ENCODE results near the gene RAD51B.

The RAD51B gene

DNA sequence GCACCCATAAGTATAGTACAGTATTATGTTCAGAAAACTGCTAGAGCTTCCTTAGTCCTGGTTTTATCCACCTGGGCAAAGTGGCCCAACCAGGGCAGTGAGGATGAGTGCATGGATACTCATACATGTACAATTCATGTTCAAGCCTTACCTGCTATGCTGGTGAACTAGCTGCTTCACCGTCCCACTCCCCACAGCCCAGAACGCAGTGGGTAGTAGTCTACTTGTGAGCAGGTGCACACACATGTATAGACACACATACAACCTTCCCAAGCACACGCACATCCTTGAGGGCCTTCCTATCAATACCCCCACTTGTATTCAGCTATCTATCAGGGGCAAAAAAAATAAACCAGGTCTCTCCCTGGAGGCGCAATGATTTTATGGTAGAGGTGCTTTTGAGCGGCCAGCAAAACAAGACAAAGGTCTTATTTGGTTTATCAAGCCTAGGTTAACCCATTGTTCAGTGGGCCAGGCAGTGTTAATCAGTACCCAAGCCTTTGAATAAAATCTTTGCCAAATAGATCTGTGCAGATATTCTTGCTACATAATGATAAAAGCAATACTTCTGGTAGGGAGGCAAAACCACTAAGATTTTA is 903.5 kb downstream of the RAD51B start:
- DNase-seq (ENCODE audit: insufficient read length), result no peak
- FAIRE-seq, result no peak
- TF ChIP-seq TAF1 (IDR thresholded peaks at IDR 0.05; ENCODE audit: borderline replicate concordance, low read depth, low read length) (no peak), POLR2AphosphoS5 (IDR thresholded peaks at IDR 0.05; ENCODE audit: low read depth, low read length) (no peak), POLR2A (IDR thresholded peaks at IDR 0.05; ENCODE audit: low read depth, low read length) (no peak)

DNA sequence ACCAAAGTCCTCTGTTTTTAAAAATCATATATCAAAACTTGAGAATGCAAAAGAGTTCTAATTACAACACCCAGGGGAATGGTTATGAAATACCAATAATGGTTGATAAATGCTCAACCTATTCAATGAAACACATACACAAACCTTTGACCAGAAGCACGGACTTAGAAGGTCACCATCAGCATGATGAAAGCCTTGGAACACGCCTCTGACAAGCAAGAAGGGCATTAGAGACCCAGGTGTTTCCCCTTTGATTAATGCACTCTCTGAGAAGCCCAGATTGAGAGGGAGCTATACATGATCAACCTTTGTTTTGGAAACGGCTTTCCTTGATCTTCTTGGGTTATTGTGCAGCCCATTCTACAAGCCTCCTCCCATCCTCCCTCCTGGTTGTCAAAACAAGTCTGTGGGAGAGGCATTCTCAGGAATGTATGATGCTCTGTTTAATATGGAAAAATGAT is 904.3 kb downstream of the RAD51B start:
- FAIRE-seq, result no peak
- DNase-seq (ENCODE audit: insufficient read length), result no peak
- TF ChIP-seq POLR2AphosphoS5 (IDR thresholded peaks at IDR 0.05; ENCODE audit: low read depth, low read length) (no peak), TAF1 (IDR thresholded peaks at IDR 0.05; ENCODE audit: borderline replicate concordance, low read depth, low read length) (no peak), POLR2A (IDR thresholded peaks at IDR 0.05; ENCODE audit: low read depth, low read length) (no peak)

DNA sequence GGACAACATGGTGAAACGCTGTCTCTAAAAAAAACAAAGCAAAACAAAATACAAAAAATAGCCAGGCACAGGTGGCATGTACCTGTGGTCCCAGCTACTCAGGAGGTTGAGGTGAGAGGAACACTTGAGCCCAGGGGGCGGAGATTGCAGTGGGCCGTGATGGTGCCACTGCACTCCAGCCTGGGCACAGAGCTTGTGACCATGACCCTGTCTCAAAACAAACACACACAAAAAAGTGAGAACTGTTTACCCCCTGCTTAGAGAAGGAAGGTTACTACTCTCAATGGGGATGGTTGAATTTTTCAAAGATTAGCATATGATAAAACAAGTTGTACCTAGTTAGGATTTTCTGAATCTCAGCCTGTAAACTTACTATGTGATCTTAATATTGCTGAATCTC is 905.3 kb downstream of the RAD51B start:
- DNase-seq (ENCODE audit: insufficient read length) (no peak), FAIRE-seq (no peak)
- TF ChIP-seq POLR2AphosphoS5 (IDR thresholded peaks at IDR 0.05; ENCODE audit: low read depth, low read length), result no peak
- TF ChIP-seq POLR2A (IDR thresholded peaks at IDR 0.05; ENCODE audit: low read depth, low read length), result no peak
- no peak for TF ChIP-seq TAF1 (IDR thresholded peaks at IDR 0.05; ENCODE audit: borderline replicate concordance, low read depth, low read length)

DNA sequence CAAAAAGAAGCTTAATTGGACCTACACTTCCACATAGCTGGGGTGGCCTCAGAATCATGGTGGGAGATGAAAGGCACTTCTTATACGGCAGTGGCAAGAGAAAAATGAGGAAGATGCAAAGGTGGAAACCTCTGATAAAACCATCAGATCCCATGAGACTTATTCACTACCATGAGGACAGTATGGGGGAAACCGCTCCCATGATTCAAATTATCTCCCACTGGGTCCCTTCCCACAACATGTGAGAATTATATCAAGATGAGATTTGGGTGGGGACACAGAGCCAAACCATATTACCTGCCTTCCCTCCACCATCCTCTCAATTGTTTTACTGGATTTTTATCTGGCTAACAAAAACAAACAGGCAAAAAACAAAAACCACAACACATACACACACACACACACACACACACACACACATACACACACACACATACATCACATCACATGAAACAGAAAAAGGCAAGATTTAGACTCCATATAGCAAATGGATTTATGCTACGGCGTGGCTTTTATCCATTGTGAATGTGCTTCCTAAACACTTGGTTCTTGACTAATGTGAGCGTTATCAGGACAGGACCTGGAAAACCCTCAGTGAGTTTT is 906.6 kb downstream of the RAD51B start:
- no peak for TF ChIP-seq POLR2AphosphoS5 (IDR thresholded peaks at IDR 0.05; ENCODE audit: low read depth, low read length)
- no peak for TF ChIP-seq TAF1 (IDR thresholded peaks at IDR 0.05; ENCODE audit: borderline replicate concordance, low read depth, low read length)
- no peak for TF ChIP-seq POLR2A (IDR thresholded peaks at IDR 0.05; ENCODE audit: low read depth, low read length)
- FAIRE-seq, result no peak

DNA sequence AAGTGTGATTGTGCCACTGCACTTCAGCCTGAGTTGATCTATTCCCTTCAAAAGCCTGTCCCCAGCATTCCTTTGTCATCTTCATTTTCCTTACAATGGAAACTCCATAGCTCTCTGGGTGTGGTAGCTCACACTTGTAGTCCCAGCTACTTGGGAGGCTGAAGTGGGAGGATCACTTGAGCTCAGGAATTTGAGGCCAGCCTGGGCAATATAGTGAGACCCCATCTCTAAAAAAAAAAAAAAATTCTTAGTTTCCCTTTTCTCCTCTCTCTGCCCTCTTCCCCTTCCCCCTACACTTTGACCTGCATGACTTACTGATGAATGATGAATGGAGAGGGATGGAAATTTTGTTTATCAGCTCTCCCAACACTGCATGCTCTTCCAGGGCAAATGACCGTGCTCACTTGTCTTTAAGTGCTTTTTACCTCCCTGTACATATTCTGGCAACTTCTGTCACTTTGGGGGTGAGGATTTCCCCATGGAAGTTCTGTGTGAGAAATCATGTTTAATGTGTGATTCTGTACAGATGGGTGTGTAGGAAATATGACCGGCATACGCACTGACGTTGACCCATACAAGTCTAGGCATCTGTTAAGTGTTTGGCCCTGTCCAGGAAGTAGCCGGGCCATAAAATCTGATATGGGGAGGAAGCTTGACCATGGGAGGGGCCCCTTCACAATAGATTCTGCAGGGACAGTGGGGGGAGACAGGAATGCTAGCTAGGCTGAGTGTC is 907.9 kb downstream of the RAD51B start:
- TF ChIP-seq POLR2AphosphoS5 (IDR thresholded peaks at IDR 0.05; ENCODE audit: low read depth, low read length) (no peak), TAF1 (IDR thresholded peaks at IDR 0.05; ENCODE audit: borderline replicate concordance, low read depth, low read length) (no peak), POLR2A (IDR thresholded peaks at IDR 0.05; ENCODE audit: low read depth, low read length) (no peak)
- no peak for FAIRE-seq
- DNase-seq (ENCODE audit: insufficient read length), result no peak

More for the DNA sequence above, 906.6 kb downstream of the RAD51B start:
- DNase-seq (ENCODE audit: insufficient read length), result no peak

DNA sequence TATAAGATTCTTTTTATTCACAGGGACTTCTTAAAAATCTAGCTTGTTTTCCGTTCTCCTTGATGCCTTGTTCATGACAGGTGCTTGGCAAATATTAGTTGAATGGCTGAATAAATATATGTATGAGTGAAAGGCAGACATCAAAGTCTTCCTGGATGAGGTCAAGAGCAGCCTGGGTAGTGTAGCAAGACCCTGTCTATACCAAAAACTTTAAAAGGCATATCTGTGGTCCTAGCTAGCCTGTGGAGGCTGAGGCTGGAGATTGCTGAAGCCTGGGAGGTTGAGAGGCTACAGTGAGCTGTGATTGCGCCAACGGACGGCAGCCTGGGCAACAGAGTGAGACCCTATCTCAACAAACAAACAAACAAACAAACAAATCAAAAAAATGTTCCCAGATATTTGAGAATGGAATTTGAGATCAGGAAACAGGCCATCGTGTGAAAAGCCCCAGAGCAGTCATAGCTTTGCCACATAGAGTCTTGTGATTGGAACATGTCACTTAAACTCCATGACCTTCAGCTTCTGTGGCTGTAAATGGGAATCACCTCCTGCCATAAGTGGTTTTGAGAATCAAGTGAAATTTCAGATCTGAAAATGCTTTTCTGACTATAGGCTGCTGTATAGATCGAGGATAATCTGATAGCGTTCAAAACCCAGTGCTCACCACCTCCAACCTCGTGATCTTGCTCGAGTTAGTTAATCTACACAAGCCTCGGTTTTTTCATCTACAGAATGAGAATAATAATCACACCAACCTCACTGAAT is 908.9 kb downstream of the RAD51B start:
- DNase-seq (ENCODE audit: insufficient read length), result no peak
- no peak for TF ChIP-seq POLR2A (IDR thresholded peaks at IDR 0.05; ENCODE audit: low read depth, low read length)
- TF ChIP-seq TAF1 (IDR thresholded peaks at IDR 0.05; ENCODE audit: borderline replicate concordance, low read depth, low read length), result no peak
- no peak for TF ChIP-seq POLR2AphosphoS5 (IDR thresholded peaks at IDR 0.05; ENCODE audit: low read depth, low read length)
- FAIRE-seq, result no peak

DNA sequence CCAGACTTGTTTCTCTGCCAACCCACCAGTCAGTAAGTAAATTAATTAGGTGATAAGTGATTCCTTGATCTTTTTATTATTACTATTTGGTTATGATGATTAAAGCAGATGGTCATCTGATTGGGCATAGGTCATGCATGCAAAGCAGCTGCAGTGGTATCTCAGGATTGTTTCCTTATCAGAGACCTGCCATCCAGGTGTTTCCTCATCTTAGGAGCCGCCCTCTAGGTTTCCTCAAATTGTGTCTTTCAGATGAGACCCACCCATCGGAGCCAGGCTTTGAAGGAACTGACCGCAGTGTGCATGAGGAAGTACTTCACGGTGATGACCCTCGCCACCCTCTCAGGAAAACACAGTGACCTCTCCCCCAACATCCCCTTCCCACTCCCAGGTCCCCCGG is 910.0 kb downstream of the RAD51B start:
- no peak for DNase-seq (ENCODE audit: insufficient read length)
- FAIRE-seq, result no peak
- no peak for TF ChIP-seq TAF1 (IDR thresholded peaks at IDR 0.05; ENCODE audit: borderline replicate concordance, low read depth, low read length)

DNA sequence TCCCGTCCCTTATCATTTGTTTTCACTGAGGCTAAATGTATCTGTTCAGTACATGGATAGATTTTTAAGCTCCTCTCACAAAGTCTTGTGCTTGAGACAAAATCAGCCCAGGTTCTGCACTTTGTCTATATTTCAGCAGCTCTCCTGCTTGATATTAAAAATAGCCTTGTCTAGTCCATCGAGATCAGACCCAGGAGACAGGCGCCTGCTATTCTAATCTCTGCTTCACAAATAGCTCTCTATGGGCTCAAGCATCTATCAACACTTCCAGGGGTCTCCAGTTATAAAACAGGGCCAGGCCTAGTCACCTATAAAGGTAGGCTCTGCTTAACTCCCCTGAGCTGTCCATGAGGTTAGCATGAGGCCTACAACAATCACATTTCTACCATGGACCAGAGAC is 910.8 kb downstream of the RAD51B start:
- DNase-seq (ENCODE audit: insufficient read length) (no peak), FAIRE-seq (no peak)
- TF ChIP-seq POLR2A (IDR thresholded peaks at IDR 0.05; ENCODE audit: low read depth, low read length), result no peak
- TF ChIP-seq POLR2AphosphoS5 (IDR thresholded peaks at IDR 0.05; ENCODE audit: low read depth, low read length), result no peak
- no peak for TF ChIP-seq TAF1 (IDR thresholded peaks at IDR 0.05; ENCODE audit: borderline replicate concordance, low read depth, low read length)

DNA sequence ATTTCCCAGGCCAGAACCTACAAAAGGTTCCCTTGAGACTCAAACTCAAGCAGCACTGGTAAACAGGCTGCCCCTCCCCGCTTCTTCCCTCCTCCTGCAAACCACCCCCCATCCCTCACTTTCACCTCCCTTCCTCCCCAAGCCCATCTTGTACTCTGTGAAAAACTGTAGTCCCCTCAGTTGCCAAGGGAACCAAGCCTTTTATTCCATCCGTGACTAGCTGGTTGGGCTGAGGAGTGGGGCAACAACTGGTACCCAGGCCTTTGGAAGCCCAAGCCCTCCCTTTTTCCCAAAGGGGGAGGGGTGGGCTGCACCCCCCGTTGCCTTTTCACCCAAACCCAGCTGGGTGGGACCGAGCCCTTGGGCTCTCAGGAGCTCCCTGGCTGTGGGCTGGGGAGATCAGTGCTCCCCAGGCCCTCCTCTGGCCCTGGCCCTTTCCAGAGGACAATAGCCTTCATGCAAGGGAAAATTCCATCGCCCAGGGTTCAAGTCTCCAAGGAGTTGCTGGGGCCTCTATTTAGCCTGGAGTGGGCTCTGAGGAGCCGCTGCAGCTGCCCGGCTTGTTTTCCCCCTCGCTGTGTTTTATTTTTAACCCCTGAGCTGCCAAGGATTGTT is 911.3 kb downstream of the RAD51B start:
- DNase-seq (ENCODE audit: insufficient read length) (no peak), FAIRE-seq (no peak)
- no peak for TF ChIP-seq POLR2AphosphoS5 (IDR thresholded peaks at IDR 0.05; ENCODE audit: low read depth, low read length)
- no peak for TF ChIP-seq TAF1 (IDR thresholded peaks at IDR 0.05; ENCODE audit: borderline replicate concordance, low read depth, low read length)
- TF ChIP-seq POLR2A (IDR thresholded peaks at IDR 0.05; ENCODE audit: low read depth, low read length), result no peak

DNA sequence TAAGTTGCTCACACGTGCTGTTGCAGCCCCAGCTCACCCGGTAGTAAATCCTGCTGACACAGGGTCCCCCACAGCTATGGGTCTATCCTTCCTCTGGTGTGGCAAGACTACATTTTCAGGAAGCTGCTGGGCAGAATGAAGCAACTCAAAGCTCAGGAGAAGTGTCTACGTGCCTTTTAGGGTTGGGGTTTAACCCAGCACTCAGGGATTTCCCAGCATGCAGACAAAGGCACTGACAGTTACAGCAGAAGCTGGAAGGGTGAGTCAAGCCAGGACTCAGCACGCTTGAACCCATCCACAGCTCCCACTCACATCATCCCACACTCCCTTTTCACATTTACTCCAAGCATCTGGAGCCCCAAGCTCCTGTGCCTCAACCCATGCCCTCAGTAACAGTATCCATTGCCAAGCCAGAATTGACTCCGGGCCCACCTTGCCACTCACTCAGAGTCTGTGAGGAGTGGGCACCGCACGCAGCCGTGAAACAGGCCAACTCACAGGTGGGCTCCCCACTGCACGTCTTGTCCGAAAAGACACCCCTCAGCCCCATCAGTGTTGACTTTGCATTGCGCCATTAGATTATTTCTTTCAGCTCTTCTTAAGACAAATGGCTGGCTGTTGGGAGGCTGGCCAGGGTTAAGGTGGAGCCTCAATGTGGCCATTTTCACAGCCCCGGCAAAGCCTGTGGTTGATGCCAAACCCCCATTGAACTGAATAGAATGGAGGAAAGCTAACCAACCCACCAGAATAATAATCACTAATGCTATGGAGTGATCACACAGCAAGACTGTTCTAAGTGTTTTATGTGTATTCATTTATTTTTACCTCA is 913.7 kb downstream of the RAD51B start:
- DNase-seq (ENCODE audit: insufficient read length) (peak; percentile 35), FAIRE-seq (peak; percentile 96)
- TF ChIP-seq POLR2AphosphoS5 (IDR thresholded peaks at IDR 0.05; ENCODE audit: low read depth, low read length) (peak; percentile 46; the same call in 1 of the 2 replicates), POLR2A (IDR thresholded peaks at IDR 0.05; ENCODE audit: low read depth, low read length) (no peak), TAF1 (IDR thresholded peaks at IDR 0.05; ENCODE audit: borderline replicate concordance, low read depth, low read length) (peak; percentile 45; the same call in 1 of the 2 replicates)

Measured in GM12892 (cell line).